ENCODE results near the gene KIAA1549.
A peak's percentile ranks its signal among the peaks of the same experiment; 100 is the strongest.

The KIAA1549 gene

DNA sequence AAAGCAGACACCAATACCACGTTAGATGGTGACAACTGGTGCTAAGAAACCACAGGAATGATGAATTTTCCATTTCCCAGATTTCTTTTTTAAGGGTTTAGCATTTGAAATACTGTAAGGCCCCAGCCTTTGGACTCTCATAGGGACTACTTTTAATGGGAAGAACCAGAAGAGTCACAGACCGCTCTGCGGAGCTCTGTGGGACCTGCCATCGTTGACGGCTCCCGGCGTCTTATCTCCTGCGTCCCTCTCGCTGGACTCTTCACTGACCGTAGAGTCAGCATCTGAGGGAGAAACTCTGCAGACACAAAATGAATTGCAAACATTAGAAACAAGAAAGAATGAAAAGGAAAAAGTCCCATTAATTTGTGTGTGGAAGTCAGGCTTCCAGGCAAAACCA is 101.8 kb downstream of the KIAA1549 start:
- no peak for DNase-seq

DNA sequence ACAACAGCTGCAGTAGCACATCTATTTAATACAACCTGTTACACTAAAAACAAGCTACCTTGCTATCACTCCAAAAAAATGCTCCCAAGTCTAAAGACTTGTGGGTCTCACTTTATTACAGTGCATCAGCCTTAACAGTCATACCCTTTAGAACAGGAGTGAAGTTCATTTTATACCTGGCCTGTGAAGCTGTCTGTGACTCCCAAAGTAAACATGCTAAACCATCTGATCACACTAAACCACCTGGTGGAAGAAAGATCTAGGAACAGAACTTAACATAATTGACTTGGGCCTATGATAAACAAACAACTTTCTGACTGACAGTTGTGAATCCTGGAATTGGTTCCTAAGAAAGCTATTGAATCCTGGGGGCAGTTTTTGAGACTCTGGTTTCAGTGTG is 102.3 kb downstream of the KIAA1549 start:
- no peak for DNase-seq

DNA sequence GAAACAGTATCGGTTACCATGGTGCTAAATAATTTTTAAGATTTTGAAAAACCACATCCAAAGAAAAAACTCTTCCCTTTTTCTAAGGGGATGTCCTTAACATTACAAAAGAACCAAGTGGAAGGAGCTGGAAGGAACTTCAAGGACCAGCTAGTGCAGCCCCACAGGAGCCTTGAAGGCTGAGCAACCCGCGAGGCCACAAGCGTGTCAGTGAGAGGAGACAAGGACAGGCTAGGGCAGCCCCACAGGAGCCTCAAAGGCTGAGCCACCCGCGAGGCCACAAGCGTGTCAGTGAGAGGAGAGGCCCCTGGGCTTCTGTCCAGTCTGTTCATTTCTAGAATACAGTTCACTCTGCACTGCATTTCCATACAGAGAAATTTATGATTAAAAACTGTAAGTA is 103.1 kb downstream of the KIAA1549 start:
- DNase-seq: no peak

DNA sequence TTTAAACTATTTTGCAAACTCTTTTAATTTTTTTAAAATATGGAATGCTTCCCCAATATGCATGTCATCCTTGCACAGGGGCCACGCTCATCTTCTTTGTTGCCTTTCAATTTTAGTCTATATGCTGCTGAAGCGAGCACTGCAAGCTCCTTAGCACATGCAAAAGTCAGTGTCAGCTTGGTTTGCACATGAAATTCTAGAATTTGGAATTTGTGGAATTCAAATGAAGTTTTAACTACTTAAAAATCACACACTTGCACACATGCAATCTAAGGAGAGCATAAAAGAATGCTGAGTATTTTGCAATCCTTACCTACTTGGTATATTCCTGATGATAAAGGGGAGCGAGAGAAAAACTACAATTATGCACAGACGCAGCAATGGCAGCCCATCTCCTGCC is 104.9 kb downstream of the KIAA1549 start:
- DNase-seq: peak; percentile 24

DNA sequence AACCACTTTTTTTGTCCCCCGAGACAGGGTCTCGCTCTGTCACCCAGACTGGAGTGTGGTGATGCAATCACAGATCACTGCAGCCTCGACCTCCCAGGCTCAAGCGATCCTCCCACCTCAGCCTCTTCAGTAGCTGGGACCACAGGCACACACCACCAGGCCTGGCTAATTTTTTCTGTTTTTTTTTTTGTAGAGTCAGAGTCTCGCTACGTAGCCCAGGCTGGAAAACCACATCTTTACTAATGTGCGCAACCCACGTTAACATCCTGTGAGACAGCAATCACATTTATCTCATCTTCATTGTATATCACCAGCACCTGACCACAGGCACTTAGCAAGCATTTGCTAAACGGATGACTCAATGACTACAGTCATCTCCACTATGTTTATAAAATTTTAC is 105.4 kb downstream of the KIAA1549 start:
- DNase-seq: peak; percentile 91

DNA sequence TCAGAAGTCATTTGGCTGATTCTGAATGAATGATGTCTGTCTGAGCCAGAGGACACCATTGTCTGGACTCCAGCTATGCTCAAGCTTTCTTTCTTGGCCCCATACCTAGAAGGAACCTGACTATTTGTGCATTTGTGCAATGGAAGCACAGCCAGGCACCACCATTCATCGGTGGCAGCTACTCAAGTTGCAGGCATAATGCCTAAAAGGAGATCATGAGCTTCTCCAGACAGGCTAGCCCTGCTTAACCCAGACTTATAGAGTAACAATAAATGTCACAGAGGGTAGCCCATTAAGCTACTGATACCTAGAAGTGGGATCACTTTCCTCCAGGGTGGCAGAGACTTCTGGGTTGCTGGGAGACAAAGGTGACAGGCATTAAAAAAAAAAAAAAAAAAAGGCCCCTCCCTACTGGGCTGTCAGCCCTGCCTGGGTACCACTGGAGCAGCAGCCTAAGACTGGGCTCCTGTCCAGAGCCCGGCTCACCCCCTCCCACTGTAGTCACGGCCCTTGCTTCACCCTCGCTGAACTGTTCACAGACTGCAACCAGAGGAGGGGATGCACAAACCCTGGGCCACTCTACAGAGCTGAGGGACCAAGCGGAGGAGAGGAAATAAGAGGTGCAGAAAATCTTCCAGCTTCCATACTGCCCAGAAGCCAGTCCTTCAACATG is 107.8 kb downstream of the KIAA1549 start:
- DNase-seq: no peak

DNA sequence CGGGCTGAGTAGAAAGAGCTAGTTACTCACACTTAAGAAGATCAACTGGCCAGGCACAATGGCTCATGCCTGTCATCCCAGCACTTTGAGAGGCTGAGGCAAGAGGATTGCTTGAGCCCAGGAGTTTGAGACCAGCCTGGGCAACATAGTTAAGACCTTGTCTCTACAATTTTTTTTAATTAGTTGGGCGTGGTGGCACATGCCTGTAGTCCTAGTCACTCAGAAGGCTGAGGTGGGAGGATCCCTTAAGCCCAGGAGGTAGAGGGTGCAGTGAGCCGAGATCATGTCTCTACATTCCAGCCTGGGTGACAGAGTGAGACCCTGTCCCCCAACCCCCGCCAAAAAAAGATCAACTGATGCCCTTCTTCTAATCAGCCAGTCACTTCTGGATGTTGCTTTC is 108.6 kb downstream of the KIAA1549 start:
- DNase-seq: peak; percentile 45

DNA sequence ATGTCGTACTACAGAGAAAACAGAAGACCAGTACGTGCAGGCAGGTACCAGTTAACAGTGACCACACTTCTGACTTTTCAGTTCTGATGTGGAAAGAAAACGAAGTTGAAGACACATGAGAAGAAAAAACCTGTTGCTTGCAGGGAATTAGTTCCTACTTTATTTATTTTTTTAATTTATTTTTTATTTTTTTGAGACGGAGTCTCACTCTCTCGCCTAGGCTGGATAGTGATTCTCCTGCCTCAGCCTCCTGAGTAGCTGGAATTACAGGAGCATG is 109.4 kb downstream of the KIAA1549 start:
- DNase-seq: no peak

DNA sequence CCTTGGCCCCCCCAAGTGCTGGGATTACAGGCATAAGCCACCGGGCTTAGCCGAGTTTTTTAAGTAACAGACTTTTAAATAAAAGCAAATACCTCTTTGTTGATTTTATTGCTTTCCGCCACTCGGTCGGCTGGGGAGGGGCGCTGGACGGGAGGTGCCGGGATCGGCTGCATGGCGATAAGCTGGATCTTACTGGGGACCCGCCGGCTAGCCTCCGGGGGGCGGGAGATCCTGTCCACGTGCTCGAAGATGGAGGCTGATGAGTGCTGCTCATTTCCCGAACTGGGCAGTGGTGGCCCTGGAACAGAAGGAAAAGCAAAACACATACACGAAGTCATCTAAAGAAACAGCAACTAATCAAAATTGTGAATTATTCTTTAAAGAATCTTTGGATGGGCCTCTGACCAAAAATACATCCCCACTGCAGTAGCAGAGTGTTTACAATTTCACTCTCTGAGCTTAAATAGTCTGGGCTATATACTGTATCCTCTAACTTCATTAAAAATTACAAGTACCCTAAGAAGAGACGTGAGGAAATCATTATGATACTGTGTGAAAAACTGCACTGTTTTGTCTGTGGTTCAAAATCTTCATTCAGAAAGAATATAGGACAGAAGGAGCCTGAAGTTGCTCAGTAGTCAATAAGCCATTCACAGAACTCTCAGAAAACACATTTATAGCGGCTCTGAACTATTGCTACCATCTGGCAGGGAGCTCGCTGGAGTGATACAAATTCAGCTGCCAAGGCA is 110.0 kb downstream of the KIAA1549 start:
- no peak for DNase-seq

DNA sequence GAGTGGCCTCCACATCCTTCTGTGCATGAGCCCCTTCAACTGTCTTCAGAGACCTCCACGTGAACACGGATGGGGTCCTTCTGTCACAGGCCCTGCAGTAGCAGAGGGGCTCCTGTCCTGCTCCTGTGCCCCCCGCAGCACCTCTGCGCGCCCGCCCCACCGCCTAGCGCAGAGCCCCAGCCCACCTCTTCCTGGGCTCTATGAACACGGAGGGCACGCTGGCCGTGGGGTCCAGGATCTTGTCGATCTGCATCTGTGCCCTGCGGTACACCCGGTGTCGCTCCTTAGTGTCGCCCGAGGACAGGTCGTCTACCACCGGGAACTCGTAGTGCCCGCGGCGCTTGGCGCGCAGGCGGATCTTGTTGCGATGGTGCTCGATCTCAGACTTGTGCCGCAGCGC is 111.8 kb downstream of the KIAA1549 start:
- no peak for DNase-seq

DNA sequence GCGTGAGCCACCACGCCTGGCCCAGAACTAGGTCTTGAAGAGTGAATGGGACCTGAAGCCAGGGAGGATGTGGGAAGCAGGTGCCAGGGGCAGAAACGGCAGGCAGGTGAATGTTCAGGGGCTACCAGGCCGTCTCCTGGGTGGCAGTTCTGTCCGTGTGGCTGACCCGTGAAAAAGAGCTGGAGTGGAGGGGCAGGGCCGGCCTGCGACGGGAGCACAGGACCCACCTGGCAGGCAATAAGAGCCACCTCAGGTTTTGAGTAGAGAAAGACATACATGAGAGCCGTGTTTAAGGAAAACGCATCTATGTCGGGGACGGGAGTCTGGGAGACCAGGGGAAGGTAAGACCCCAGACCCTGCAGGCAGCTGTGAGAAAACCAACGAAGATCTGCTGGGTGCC is 112.5 kb downstream of the KIAA1549 start:
- DNase-seq: no peak

DNA sequence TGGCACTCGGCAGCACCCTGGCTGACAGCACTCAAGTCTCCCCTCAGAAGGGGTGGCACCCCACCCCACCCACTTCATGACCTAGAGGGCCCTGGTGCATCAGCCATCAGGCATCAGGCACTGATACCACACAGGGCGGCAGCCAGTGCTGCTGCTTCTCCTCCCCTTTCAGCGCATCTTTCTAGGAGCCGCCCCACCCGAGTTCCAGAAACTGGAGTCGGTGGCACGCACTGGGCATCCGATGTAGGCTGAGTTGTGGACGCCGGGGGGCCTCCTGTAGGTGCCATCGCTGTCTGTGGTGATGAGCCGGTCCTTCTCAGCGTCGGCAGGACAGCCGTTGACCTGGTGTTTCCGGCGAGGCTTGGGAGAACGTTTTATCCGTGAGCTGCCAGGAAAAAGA is 113.4 kb downstream of the KIAA1549 start:
- no peak for DNase-seq

DNA sequence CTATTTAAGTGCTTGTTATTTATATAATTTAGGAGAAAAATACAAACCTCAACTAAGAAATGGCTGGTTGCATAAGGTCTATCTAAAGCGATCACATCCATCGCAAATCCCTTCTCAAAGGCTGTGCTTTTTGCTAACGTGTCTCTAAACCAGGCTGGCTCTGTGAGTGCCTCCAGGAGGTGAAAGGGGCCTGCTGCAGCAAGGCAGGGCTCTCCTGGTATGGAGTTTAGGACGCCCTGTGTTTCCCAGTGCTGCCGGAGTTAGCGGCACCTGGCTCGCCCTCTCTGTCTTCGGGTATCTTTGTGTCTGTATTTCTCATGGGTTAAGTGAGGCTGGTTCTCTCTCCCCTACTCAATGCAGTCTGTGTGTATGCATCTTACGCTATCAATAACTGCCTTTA is 114.8 kb downstream of the KIAA1549 start:
- no peak for DNase-seq

DNA sequence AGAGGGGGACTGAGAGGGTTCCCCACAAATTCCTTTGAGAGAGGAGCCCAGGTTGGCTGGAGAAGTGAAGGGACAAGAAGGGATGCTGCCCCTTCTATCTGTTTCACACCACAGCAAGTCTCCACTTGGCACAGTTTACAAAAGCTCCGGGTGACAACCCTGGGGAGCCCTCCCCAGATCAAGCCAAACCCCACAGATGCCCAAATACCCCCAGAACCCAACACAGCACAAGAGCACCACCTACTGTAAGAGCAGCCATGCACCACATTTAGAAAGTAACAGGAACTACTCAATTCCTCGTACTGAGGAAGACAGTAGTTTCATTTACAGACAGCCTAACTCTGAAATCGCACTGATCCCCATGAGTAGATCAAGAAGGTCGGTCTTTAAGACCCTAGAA is 115.3 kb downstream of the KIAA1549 start:
- no peak for DNase-seq

DNA sequence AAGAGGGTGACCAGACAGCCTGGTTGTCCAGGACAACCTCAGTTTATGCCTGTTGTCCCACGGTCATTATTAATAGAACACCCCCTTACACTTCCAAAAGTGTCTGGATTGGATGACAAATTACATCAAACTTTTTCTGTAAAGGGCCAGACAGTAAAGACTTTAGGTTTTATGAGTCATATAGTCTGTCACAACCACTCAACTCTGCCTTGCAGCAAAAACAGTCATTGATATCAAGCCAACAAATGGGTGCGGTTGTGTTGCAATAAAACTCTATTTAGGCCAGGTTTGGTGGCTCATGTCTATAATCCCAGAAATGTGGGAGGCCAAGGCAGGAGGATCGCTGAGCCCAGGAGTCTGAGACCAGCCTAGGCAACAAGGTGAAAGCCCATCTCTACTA is 116.5 kb downstream of the KIAA1549 start:
- peak; percentile 82 for DNase-seq

DNA sequence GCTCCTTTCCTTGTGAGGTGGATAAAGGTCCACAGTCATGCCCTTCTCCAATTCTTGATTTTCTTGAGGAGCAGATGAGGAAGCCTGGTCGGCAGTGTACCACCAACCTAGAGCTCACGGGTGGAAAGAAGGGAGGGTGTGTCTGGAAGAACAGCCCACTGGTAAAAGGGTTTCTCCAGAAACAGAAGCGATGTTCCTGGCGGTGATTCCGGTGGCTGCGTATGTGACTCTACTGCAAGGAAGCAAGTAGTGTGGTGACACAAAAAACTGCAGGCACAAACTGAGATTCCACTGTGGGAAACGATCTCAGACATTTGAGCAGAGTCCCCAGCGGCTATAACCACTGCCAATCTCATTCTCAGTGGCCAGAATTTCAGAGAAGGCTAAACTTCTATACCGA is 117.3 kb downstream of the KIAA1549 start:
- no peak for DNase-seq

DNA sequence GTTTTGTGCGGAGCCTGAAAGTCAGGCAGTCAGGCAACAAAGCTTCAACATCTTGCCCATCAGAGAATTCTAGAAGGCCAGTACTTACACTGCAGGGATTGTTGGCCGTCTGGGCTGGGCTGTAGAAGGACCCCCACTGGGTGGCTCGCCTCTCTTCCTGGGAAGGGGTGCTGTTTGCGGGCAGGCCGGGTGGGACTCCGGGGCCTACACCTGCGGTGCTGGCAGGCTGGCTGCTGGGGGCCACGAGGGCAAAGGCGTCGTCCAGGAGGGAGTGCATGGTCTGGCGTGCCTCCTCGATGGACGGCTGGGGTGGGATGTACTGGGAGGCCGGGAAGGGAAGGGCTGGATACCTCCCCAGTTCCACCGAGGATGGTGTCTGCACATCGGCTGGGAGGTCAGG is 120.1 kb downstream of the KIAA1549 start:
- no peak for DNase-seq

DNA sequence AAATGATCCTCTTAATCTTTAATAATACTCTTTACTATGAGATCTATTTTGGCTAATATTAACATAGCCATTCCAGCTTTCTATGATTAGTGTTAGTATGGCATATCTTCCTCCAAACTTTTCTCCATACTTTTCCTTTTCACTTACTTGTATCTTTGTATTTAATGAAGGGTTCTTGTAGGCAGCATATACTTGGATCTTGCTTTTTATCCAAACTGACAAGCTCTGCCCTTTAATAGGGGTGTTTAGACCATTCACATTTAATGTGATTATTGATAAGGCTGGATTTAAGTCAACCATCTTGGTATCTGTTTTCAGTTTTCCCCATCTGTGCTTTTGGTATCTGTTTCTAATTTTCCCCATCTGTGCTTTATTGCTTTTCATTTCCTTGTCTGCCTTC is 123.5 kb downstream of the KIAA1549 start:
- DNase-seq: no peak

DNA sequence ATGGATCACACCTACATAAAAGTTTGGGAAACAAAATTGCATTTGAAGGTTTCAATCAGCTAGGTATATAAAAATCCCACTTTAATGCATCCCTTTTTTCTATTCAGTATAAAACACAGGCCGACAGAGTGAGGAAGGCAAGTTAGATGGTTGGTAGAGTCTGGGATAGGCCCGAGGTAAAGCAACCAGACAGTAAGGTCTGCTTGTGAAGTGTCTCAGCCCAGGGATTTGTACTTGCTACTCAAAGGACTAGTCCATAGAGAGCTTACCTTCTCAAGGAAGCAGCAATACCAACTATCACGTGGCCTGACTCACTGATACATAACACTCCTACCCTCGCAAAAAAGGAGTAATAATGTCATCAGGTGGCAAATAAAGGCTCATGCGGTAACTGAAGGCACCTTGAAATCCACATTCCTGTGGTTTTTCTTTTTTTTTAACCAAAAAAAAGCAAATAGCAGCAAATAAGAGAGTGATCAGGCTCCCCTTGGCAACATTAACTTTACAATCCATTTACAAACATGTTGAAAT is 127.0 kb downstream of the KIAA1549 start:
- DNase-seq: no peak

DNA sequence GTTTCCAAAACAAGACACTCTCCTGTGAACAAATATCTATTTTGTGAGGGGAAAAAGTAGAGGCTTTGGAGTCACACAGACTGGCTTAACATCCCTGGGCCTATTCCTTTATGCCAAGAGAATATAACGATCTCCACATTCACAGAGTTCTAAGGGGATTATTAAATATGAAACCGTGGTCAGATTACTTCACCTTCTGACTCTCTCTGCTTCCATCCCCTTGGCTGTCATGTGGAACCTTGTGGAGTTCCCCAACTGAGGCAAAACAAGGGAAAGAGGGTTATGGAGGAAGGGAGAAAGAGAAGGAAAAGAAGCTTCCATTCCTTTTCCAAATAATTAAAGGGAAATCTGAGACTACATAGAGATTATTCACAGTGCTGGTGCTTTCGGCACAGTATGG is 127.7 kb downstream of the KIAA1549 start:
- no peak for DNase-seq

DNA sequence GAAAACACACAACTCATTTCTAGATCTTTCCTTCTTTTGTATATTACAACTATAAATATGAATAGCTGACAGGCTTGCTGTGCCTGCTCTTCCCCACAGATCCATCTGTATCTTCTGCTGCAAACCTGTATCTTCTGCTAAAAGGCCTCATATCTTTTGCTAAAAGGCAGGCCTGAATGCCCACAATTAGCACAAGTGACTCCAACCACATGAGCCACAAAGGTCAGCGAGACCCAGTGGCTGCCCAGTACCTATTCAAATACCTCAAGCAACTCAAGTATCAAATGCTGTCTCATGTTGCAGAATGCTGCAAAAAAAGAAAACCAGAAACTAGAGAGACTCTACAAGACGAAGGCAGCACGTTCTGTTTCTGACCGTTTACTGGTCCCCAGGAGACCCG is 128.7 kb downstream of the KIAA1549 start:
- no peak for DNase-seq

DNA sequence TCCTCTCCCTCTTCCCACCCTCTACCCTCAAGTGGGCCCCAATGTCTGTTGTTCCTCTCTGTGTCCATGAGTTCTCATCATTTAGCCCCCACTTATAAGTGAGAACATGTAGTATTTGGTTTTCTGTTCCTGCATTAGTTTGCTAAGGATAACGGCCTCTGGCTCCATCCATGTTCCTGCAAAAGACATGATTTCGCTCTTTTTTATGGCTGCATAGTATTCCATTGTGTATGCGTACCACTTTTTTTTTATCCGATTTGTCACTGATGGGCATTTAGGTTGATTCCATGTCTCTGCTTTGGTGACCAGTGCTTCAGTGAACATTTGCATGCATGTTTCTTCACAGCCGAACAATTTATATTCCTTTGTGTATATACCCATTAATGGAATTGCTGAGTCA is 131.5 kb downstream of the KIAA1549 start:
- no peak for DNase-seq

DNA sequence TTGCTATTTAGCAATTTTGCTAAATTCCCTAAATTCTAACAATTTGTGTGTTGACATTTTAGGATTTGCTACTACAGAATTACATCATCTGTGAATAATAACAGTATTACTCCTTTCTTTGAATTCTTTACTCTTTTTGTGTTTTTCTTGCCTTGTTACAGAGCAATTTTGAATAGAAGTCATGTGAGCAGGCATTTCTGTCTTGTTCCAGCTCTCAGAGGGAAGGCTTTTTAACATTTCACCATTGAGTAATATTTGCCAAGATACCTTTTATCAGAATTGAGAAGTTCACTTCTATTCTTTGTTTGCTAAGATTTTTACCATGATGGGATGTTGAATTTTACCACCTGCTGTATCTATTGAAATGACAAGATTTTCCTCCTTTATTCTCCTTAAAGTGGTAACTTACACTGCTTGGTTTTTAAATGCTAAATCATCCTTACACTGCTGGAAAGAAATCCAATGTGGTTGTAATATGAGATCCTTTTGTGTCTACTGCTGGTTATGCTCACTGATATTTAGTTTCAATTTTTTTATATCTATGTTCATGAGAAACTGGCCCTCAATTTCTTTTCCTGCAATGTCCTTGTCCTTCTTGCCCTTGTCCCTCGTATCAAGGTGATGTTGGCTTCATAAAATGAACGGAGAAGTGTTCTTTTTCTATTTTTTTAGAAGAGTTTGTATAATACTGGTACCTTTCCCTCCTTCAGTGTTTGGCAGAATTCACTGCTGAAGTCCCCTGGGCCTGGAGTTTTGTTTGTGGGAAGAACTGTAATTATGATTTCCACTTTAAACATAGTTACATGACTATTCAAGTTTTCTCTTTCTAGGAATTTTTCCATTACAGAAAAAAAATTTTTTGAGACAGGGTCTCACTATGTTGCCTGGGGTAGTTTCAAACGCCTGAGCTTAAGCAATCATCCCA is 132.9 kb downstream of the KIAA1549 start:
- DNase-seq: no peak

DNA sequence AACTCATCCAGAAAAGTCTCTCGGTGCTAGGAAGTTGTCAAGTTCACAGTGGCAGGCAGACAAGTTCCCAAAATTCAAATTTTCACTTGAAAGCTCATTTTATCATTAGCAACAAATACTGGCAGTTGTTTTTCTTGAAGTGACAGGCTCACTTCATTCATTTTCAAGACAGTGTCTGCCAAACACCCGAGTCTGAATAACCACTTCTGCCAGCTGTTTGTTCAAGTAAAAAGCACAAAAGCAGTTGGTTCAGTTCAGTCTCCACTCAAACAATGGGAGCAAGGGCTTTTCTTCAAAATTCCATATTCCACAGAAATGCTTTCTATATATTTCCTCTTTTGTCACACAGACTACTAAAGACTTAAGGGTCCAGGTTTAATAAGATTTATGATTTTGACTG is 135.5 kb downstream of the KIAA1549 start:
- no peak for DNase-seq
